ENCODE results near the gene CDKAL1.
"Not testable (repeated sequence)": the region's sequence is repeated elsewhere in the genome, so short reads cannot be mapped to it uniquely, and the experiment has no call there.

CDKAL1 gene

DNA sequence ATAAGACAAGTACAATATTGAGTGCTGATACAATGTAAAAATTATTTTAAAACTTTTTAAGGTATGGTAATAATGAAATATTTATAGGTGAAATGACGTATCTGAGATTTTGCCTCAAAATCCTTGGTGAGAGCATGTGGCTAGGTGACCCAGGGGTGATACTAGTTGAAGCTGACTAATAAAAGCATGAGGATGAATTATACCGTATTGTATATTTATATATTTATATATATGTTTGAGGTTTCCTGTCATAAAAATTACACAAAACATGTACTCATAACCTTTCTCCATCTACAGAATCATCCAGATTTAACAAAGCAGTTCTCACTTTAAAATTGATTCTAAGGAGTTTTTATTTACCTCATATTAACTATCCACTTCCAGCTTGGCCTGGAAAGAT, 358.1 kb downstream of the CDKAL1 start:
- no peak for DNase-seq

DNA sequence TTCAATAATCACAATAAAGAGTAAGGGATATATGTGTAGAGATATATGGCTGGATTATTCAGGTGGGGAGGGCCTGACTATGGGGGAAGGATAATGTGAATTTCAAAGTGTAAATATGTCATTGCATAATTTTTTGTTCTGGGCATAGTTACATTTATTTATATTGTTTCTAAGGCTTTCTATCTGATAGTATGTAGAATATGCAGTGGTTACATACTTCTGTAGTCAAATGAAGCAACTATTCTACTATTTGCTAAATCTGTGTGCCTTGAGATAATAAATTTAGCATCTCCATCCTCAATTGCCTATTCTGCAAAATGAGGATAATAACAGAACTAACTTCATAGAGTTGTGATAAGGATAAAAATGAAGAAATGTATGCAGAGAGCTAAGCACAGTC, 359.2 kb downstream of the CDKAL1 start:
- DNase-seq: no peak

DNA sequence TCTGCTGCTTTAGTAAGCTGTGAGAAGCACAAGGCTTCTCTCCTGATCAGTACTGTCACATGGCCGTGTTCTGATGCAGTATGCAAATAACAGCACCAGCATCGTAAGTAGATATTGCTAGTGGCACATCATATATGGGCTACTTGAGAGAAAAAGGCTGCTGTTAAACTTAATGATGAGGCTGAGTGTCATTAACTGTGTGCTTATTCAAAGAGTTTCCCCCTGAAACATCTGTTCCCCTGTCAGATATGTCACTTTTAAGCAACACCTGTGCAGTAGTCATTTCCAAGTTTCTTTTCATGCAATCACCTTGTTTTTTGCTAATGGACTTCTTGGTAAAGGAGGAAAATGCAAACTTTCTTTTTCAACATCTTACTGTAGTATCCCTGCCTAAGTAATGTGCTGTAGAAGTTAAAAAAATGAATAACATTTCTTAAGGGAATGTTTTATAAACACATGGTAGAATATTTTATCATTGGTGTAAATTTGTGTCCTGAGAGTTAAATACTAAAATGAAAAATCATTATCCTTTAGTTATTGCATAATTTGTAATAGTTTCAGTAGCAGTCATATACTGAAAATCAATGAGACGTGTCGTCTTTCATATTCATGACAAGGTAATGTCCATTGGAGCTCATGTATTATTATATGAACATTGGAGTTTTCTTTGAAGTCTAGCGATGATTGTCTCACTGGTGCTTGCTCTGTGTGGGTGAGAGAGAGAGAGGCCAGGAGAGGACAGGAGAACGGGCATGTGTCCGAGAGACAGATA, 366.3 kb downstream of the CDKAL1 start:
- DNase-seq: no peak

DNA sequence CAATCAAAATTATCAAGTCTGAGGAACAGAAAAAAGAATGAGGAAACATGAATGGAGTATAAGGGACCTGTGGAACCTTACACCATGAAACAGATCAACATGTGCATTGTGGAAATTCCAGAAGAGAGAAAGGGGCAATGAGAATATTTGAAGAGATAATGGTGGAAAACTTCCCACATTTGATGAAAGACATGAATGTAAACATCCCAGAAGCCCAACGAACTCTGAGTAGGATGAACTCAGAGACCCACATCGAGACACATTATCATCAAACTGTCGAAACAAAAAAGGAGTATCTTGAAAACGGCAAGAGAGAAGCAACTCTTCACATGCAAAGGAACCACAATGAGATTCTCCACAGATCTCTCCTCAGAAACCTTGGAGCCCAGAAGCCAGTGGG, 371.1 kb downstream of the CDKAL1 start:
- DNase-seq: no peak

DNA sequence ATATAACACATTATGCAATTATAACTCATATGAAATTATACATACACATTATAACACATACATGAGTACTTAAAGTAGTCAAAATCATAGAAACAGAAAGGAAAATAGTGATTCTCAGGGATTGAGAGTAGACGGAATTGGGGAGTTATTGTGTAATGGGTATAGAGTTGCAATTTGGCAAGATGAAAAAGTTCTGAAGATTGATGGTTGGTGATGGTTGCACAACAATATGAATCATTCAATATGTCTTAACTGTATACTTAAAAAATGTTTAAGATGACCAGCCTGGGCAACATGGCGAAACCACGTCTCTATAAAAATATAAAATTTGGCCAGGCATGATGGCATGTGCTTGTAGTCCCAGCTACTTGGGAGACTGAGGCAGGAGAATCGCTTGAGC, 372.7 kb downstream of the CDKAL1 start:
- no peak for DNase-seq

DNA sequence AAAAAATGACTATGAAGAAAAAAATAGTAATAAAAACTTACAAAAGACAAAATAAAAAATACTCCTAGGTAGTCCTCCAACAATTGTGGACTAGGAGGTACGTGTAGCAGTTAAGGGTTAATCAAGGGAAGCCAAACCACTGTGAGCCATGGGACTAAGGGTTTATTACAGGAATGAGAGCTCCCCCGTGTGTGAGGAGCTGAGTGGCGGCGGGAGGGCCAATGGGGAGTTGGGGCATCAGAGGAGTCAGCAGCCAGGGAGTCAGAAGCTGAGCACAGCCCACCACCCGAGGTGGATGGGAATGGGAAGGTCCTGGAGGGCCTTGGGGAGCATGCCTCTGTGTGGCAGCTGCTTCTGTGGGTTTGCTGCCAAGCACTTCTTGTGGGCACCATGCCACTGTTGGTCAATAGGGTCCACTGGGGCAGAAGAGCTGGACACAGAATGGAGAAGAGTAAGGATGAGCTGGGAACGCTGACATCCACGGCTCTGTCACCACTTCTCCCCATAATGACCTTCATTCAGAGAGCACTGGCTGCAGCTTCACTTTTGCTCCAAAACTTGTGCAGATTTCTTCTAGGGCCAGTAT, 373.3 kb downstream of the CDKAL1 start:
- DNase-seq: no peak

DNA sequence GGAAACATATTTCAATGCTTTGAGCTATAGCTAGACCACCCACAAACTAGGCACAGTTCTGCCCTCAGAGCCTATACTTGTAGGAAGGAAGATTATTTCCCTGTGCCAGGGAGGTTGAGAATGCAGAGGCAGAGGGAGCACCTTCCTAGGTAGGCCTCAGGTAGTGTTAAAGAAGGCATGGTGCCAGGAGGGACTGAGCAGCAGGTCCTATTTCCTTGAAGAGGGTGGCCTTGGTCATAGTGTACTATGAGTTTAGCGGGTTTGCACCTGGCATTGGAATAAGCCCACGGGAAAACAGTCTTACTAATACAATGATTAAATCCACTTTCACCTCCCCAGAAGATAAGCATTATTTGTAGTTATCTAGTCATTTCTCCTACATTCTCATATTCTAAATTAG, 375.4 kb downstream of the CDKAL1 start:
- no peak for DNase-seq

DNA sequence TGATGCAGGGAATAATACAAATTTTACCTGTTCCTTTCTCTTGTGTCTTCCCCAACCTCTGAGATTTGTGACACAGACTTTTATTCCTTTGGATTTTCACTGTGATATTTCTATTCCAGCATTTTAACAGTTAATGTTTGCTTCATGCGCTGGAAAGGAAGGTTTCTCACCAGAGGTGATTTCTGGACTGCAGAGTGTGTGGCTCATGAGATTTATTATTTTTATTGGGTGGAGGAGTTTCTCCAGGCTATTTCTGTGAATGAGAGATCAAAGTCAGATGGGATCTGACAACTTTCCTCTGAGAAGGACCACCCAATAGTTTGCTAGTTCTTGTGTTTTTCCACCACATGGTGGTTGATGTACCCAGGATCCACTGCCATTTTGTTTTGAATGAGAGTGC, 377.5 kb downstream of the CDKAL1 start:
- DNase-seq: no peak

DNA sequence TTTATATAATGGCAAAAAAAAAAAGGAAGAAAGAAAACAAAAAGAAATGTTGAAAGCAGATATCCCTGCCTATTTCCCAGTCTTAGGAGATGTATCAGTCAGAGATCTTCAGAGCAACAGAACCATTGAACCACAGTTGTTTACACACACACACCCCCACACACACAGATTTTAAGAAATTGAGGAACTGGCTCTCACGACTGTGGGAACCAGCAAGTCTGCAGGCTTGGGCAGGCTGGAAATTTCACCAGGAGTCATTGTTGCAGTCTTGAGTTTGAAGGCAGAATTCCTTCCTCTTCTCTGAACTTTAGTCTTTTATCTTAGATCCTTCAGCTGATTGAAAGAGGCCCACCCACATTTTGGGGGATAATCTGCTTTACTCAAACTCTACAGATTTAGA, 380.9 kb downstream of the CDKAL1 start:
- no peak for DNase-seq

DNA sequence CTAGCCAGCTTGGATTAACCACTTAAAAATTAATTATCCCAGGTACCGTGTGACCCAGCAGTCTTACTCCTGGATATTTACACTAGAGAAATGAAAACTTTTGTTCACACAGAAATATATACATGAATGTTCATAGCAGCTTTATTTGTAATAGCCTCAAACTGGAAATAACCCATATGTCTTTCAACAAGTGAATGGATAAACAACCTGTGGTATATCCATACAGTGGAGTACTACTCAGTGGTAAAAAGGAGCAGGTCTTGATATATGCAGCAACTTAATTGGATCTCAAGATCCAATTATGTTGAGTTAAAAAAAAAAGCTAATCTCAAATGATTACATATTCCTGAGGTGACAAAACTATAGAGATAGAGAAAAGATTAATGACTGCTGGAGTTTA, 381.4 kb downstream of the CDKAL1 start:
- DNase-seq: no peak

DNA sequence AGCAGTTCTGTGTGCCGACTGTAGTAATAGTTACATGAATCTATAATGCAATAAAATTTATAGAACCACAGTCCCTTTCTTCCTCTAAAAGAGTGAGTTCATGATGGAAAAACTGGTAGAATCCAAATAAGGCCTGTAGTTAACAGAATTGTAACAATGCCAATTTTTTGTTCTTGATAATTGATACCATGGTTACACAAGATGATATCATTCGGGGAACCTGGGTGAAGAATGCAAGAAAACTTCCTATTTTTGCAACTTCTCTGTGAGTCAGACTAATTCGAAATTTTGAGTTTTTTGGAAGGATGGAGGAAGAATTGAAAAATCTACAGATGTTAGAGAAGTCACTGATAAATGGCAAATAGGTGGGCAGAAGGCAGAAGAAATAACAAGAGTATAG, 381.8 kb downstream of the CDKAL1 start:
- no peak for DNase-seq

DNA sequence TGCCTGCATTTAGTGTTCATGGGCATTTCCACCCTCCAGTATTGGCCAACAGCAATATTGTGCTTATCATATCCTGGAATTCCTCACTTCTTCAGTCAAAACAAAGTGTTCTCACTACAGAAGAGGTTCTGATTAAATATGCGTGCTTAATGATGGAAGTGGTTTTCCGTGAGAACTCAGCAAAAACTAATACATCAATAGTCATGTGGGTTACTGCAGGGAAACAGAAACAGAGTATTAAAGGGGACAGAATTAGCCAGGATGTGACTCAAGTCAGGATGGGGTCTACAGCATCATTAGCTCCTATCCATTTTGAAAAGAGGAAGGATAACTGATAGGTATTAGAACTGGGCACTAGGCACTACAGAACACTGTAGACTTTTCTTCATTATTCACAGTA, 384.6 kb downstream of the CDKAL1 start:
- DNase-seq: no peak

DNA sequence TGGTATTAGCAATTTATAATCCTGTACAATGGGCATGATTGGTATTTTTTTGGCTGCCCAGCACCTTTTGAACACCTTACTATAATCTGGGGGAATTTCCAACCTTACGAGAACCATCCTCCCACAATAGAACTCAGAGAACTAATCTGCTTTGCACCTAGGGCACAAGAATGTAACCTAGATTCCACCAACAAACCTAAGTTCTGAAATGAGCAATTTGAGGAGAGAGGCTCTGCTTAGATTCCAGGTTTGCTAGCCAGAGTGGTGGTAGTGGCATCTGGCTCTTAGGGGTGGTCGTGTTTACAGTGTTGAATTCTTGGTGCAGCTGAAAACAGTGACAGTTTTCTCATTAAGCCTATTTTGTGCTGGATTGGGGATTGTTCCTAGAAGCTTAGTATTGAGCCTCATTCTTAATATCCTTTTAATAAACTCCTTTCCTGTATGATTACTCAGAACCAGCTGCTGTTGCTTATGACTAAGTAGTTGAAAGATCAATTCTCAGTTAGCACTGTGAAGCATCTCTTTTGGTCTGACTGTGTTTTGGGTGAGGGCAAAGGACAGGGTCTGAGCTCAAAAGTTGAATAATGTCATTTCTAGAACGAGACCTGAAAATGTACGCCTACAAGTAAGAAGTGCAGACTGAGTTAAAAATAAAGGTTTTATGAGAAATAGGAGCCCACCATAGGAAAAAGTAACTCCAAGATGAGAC, 385.6 kb downstream of the CDKAL1 start:
- DNase-seq: no peak

DNA sequence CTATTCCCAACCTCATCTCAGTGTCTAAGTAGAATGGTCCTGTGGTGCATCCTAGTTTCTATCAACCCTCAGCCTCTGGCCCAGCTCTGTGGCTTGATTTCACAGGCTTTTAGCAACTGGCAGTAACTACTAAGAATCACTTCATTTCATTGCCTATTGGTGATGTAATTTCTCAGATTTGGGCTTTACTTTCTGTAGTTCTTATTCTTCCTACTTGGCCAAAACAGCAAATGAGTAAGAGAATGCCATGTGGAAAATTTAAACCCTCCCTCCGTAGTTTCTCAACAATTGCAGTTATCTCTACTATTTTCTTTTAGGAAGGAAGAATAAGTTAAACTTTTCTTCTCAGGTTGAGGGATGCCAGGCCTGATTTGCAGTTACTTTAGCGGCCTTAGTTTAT, 387.3 kb downstream of the CDKAL1 start:
- no peak for DNase-seq

DNA sequence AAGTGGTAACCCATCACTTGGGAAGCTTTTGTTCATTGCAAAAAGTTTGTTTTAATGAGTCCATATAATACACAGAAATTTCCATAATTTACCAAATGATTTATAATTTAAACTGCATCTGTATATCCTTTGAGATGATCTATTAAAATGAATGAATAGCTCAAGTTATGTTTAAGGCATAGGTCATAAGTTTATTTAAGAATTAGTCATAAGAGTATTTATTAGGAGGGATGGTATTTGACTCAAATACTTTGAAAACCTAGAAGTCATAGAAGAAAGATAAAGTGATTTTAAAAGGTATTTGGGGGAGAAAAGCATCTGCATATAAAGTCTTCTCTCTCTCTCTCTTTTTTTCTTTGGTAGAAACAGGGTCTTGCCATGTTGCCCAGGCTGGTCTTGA, 388.5 kb downstream of the CDKAL1 start:
- DNase-seq: no peak

DNA sequence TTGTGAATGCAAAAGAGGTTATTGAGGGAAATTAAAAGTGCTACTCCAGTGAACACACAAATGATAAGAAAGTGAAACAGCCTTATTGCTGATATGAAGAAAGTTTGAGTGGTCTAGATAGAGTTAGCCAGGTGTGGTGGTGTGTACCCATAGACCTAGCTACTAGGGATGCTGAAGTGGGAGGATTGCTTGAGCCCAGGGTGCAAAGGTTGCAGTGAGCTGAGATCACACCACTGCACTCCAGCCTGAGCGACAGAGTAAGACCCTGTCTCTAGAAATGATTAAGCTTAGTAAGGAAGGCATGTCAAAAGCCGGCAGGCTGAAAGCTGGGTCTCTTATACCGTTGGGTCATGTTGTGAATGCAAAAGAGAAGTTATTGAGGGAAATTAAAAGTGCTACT, 389.8 kb downstream of the CDKAL1 start:
- not testable (repeated sequence) for DNase-seq

DNA sequence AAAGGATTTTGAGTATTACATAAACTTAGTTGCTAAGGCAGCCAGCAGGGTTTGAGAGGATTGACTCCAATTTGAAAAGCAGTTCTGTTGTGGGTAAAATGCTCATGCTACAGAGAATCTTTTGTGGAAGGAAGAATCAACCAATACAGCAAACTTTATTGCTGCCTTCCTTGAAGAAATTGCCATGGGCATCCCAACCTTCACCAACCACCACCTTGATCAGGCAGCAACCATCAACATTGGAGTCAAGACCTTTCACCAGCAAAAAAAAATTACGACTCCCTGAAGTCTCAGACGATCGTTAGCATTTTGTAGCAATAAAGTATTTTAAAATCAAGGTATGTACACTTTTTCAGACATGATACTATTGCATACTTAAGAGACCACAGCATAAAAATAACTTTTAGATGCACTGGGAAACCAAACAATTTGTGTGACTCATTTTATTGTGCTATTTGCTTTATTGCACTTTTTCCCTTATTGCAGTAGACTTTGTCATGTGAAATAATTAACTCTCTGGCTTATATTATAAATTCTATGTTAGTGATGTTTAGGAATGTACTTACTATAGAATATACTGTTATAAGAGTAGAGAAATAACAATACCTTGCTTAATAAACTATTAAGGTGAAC, 390.8 kb downstream of the CDKAL1 start:
- no peak for DNase-seq

DNA sequence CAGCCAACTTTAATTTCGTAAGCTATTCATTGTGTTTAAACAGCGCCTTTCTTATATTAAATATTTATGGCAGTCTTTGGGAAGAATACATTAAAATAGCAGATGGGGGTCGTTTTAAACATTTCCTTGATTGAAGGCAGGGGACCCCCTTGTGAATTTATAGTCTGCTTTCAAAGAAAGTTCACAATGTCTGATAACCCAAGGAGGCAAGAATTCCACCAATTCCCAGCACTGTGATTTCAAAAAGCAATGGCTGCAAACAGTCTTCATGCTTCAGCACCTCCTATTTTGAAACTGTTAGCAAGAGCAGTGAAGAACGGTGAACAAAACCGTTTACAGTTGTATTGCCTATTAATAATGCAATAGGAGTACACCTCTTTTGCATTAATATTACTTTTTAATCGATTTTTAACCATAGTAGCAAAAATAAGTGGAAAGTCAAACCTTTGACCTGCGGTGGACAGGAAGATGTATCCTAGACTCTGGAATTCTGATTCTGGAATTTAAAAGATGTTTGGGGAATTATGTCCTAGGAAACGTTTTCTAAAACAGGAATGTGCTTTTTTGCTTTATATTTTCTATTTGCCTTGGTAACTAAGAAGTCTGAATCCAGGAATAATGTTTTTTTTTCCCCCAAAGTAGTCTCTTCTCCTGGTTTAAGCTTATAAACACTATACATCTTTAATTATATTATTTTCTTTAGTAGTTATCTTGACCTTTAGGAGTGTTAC, 393.0 kb downstream of the CDKAL1 start:
- no peak for DNase-seq

DNA sequence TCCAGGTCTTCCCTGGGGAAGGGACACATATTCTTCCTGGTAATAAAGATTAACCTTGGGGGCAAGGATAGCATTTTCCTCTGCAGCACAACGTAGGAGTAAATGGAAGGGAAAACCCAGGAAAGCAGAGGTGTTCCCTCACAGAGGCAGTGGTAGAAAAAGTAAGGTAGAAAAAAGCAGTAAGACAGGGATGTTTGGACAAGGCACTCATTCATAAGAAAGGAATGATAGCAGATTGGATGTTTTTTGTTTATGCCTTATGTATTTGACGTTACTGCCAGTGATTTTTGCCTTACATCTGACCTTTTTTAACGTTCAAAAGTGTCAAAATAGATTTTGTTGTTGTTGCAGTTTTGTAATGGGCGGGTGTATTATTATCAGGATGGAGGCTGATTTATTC, 395.0 kb downstream of the CDKAL1 start:
- DNase-seq: no peak

DNA sequence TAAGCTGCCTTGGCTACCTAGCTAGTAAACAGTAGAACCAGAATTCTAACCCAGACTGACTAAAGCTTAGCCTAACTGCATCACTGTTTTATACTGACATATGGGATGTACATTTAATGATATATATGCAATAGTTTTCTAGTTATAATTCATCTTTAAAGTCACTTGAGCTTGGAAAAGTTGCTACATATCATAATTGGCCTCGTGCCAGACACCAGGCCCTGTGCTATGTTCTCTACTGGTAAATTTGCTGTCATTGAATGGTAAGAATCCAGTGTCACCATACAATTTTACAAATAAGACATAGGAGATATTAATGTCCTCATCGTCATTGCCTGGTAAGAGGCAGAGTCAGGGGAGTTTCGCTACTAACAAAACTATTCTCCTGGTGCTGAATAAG, 396.8 kb downstream of the CDKAL1 start:
- DNase-seq: no peak

DNA sequence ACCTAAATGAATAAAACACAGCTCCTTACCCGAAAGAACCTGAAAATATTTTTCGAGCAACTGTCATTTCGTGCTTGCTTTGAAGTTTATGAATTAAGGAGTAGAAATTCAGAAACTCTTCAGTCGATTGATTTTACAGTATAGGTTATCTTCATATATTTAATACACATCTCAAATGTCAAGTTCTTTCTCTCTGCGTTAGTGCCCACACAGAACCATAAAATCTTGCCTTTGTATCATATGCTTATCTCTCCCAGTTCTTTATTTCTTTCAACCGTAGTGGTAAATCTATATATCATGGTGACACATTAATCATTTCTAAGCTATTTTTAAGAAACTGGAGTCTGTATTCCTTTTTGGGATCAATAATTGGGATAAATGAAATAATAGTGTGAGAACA, 397.5 kb downstream of the CDKAL1 start:
- DNase-seq: no peak

DNA sequence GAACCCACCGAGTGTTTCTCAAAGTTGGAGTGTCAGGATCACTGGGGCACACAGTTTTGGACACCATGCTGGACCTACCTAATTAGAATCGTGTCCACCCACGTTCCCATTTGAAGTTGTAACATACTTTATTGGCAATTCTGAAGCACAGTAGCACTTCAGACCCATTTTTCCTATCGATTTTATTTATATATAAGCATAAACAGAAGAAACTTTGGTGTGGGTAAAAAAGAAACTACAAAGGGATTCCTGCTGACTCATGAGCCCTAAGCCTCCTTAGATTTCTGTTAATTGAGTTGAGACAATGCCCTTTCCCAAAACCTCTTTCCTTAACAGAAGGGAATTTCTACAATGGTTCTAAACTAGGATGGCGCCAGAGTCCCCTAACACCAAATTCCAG, 398.0 kb downstream of the CDKAL1 start:
- DNase-seq: no peak
